Left hindlimb (tissue), 1 donor: ENCODE measurements around the gene DNAJB13.

Source experiments
- DNase-seq: peaks from one replicate; pipeline ENCODE4 v3.0.0-alpha.2; 2018

The DNAJB13 gene

GRCh38 chr11:74001822-74002286 lies 51.0 kb downstream of the DNAJB13 start:
- DNase-seq: no peak

- DNase-seq: no peak
These were observed 52.0 kb downstream of the DNAJB13 start for GRCh38 chr11:74002832-74003231.

GRCh38 chr11:74004046-74004695 lies 53.3 kb downstream of the DNAJB13 start:
- DNase-seq: no peak

GRCh38 chr11:74004759-74005615 lies 54.2 kb downstream of the DNAJB13 start:
- no peak for DNase-seq

- DNase-seq: no peak
These were observed 55.1 kb downstream of the DNAJB13 start for GRCh38 chr11:74005721-74006517.

GRCh38 chr11:74006743-74007304 lies 56.0 kb downstream of the DNAJB13 start:
- DNase-seq: no peak

- no peak for DNase-seq
These were observed 57.0 kb downstream of the DNAJB13 start for GRCh38 chr11:74007691-74008372.

- no peak for DNase-seq
These were observed 57.8 kb downstream of the DNAJB13 start, which contains the start of gene UCP3 for GRCh38 chr11:74008373-74009229. UCP3 (minus strand) TSS chr11:74009085; CDS start chr11:74007042, 2,043 bp downstream.

- no peak for DNase-seq
These were observed 58.4 kb downstream of the DNAJB13 start for GRCh38 chr11:74009230-74009547.

GRCh38 chr11:74009675-74010305 lies 59.0 kb downstream of the DNAJB13 start:
- no peak for DNase-seq

- no peak for DNase-seq
These were observed 59.8 kb downstream of the DNAJB13 start for GRCh38 chr11:74010306-74011300.

GRCh38 chr11:74011360-74012073 lies 60.7 kb downstream of the DNAJB13 start:
- no peak for DNase-seq

- DNase-seq: no peak
These were observed 61.4 kb downstream of the DNAJB13 start for GRCh38 chr11:74012074-74012809.

- no peak for DNase-seq
These were observed 62.3 kb downstream of the DNAJB13 start for GRCh38 chr11:74013141-74013540.

- DNase-seq: no peak
These were observed 64.1 kb downstream of the DNAJB13 start for GRCh38 chr11:74014880-74015279.

GRCh38 chr11:74015919-74016684 lies 65.3 kb downstream of the DNAJB13 start:
- DNase-seq: no peak

GRCh38 chr11:74017631-74018030 lies 66.8 kb downstream of the DNAJB13 start:
- DNase-seq: no peak
